Ovary (tissue), 3 donors: ENCODE measurements around the gene MCTP1.

Source experiments
- EP300 ChIP-seq: sonication (generic); formaldehyde crosslinking; IDR thresholded peaks from one replicate; pipeline ENCODE4 v1.6.1; 2017; ENCODE audit warnings: antibody characterized with exemption
- POLR2A ChIP-seq: fragments of 450-650 bp; IDR thresholded peaks from one replicate; pipeline ENCODE4 v1.6.1; 2017; ENCODE audit warnings: antibody characterized with exemption, mild to moderate bottlenecking, moderate library complexity
- TF ChIP-seq, protein P1 (sequence below), 3 donors: fragments of 450-650 bp in 2 of 3; fragments of 200-600 bp in 1 of 3; IDR thresholded peaks; one replicate each; pipeline versions ENCODE4 v1.5.1 to v1.8.0; 2016 to 2022; ENCODE audit warnings: antibody characterized with exemption in 3 of 3, mild to moderate bottlenecking in 1 of 3
- donor health status: DM: no; HTN: no; CAD: no.

DNA sequence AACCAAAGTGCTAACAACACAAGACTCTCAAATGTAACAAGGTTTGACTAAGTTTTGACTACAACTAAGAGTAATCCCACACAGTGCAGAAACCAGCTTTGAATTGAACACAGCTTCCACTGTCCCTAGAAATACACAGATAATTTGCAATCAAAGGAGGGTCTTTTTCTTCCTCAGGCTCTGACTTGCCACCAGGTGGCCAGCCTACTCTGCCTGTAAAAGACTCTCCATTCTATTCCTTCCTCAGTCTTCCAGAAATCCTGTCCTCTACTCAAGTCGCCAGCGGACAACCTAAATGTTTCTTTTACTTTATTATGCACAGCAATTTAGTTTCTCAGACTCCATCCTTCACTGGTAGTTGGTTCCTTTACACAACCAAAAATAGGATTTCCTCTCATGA is 32.2 kb upstream of the MCTP1 start:
- no peak for TF ChIP-seq POLR2A
- TF ChIP-seq, protein P1, sequence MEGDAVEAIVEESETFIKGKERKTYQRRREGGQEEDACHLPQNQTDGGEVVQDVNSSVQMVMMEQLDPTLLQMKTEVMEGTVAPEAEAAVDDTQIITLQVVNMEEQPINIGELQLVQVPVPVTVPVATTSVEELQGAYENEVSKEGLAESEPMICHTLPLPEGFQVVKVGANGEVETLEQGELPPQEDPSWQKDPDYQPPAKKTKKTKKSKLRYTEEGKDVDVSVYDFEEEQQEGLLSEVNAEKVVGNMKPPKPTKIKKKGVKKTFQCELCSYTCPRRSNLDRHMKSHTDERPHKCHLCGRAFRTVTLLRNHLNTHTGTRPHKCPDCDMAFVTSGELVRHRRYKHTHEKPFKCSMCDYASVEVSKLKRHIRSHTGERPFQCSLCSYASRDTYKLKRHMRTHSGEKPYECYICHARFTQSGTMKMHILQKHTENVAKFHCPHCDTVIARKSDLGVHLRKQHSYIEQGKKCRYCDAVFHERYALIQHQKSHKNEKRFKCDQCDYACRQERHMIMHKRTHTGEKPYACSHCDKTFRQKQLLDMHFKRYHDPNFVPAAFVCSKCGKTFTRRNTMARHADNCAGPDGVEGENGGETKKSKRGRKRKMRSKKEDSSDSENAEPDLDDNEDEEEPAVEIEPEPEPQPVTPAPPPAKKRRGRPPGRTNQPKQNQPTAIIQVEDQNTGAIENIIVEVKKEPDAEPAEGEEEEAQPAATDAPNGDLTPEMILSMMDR (IDR thresholded peaks at IDR 0.05): no peak
- no peak for TF ChIP-seq EP300
